LNCaP clone FGC (cell line): Measurements from ENCODE around the gene MYRIP.

Experiments used
- DNase-seq: peaks from one replicate; pipeline ENCODE4 v3.0.0-alpha.2; 2011; ENCODE audit warnings: low read depth
- H3K4me3 ChIP-seq: 2 replicates; pipeline ENCODE4 v1.5.1; 2011; ENCODE audit warnings: mild to moderate bottlenecking, low read depth, low read length, control low read depth
- TF ChIP-seq, protein P1 (sequence below): IDR thresholded peaks from 2 replicates; pipeline ENCODE4 v1.5.1; 2012; ENCODE audit warnings: mild to moderate bottlenecking; ENCODE audit not compliant: control insufficient read depth, insufficient read depth; ENCODE audit errors: extremely low read depth

MYRIP gene

DNA sequence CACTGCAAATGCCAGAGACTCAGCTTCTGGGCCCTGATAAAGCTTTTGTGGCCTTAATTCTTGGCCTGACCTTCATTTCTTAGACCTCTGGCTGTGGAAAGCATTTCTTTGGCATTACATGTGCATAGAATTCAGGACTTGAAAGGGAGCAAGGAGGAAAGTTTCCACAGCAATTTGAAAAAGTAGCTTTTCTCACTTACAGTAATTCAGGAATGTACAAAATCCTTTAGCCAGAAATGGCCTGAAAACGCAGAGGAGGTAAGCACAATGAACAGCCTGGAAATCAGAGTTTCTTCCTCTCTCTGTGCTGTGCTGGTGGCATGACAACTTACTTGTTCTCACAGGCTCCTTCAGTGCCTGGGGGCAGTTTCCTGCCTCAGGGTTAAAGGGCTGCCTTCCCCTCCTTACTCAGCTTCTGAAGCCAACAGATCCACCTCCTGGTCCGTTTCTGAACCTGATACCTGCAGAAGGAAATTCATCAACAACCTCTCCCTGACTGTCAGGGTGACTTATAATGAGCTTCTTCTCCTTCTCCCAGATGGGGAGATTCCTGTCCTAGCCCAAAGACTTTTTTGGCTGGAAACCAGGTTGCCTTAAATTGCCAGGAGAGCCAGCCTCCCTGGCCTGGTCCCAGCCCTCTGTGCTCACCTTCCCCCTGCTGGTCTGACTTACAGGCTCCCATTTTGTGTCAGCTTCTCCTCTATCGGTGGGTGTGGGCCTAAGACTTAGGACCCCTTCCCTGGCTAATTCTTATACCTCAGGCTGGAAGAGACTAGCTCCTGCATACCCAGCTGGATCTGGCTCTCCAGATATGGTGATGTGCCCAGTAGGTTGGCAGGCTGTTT is 102.3 kb downstream of the MYRIP start:
- TF ChIP-seq, protein P1, sequence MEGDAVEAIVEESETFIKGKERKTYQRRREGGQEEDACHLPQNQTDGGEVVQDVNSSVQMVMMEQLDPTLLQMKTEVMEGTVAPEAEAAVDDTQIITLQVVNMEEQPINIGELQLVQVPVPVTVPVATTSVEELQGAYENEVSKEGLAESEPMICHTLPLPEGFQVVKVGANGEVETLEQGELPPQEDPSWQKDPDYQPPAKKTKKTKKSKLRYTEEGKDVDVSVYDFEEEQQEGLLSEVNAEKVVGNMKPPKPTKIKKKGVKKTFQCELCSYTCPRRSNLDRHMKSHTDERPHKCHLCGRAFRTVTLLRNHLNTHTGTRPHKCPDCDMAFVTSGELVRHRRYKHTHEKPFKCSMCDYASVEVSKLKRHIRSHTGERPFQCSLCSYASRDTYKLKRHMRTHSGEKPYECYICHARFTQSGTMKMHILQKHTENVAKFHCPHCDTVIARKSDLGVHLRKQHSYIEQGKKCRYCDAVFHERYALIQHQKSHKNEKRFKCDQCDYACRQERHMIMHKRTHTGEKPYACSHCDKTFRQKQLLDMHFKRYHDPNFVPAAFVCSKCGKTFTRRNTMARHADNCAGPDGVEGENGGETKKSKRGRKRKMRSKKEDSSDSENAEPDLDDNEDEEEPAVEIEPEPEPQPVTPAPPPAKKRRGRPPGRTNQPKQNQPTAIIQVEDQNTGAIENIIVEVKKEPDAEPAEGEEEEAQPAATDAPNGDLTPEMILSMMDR: no peak
- H3K4me3 ChIP-seq: no peak overlapping the region
- DNase-seq: peak; percentile 26

DNA sequence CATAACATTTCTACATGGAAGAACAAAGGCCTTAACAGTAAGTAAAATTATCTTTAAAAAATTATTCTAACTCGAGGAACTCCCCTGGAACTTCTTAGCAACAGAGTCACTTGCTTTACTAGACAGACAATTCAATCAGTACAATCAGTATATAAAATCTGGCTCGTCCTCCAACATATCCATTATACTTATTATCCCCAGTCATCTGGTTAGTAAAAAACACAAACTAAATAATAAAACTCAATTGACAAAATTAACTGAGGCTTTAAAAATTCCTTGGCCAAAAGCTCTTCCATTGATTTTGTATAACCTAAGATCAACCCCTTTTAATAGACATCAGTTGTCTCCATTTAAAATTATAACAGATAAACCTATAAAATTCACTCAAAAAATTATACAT is 105.6 kb downstream of the MYRIP start:
- DNase-seq: peak; percentile 6
- no peak overlapping the region for H3K4me3 ChIP-seq
- TF ChIP-seq, protein P1: no peak

DNA sequence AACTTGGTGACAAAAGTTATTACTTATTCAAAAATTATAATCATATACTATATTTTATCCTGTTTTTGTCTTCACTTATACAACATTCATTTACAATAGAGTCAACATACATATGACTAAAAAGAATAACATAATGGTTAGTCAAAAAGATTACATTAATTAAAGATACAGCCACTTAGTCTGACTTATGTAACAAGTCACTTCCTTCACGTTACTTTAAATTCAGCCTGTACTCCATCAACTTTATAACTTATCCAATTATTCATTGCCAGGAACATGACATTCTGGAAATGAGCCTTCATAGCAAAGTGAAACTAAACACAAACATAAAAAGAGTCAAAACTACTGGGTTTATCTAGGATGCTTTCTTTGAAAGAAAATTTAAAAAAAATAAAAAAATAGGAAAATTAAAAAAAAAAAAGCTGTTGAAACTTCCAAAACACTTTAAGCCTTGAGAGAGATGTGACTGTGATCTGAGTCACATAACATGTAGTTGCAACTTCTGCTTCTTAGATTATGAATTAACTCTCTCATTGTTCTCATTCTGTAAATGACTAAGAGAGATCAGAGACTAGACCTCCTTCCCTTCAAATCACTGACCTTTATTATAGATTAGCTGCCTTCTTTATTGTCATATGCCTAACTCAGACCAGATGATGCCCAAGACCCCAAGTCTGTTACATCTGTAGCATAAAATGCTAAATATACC is 107.8 kb downstream of the MYRIP start:
- TF ChIP-seq, protein P1: no peak
- H3K4me3 ChIP-seq: no peak overlapping the region
- DNase-seq: no peak

DNA sequence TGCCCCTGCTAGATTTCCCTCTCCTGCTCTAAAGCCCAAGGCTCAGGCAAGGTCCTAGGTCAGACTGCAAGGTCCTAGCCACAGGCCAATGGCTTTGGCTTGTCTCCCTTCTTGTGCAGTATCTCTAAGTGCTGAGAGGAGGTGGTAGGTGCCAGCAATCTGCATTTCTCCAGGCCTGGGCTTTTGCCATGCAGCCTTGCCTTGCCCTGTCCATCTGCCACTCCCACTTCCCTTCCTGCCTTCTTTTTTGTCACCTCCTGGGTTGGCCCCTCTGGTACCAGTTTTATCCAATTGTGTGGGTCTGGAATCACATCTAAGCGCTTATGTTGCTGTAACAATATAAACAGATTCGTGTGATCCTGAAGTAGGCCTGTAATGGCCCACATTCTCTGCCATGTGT is 109.9 kb downstream of the MYRIP start:
- no peak overlapping the region for H3K4me3 ChIP-seq
- TF ChIP-seq, protein P1: no peak
- no peak for DNase-seq

DNA sequence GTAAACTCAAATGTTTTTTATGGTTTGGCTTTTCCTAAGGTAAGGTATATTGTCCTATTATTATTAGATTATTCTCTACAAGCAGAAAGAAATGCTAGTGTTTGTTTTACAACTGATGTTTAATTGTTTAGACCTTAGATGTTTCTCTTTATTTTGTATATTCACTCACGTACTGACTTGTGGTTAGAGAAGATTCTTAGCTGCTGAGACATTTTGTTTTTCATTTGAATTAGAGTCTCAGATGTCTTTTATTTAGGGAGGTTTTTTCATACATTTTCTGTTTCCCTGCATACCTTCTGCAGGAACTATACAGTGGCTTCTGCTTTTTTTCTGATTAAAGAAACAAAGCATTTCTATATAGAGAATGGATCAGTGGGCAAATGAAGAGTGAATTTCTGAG is 110.9 kb downstream of the MYRIP start:
- no peak overlapping the region for H3K4me3 ChIP-seq
- no peak for DNase-seq
- TF ChIP-seq, protein P1: no peak

DNA sequence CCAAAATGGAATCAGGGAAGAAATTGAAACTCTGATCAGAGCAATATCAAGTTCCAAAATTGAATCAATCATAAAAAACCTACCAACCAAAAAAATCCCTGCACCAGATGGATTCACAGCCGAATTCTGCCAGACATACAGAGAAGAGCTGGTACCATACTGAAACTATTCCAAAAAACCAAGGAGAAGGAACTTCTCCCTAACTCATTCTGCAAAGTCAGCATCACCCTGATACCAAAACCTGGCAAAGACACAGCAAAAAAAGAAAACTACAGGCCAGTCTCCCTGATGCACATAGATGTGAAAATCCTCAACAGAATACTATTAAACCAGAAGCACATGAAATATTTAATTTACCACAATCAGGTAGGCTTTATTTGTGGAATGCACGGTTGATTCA is 118.1 kb downstream of the MYRIP start:
- H3K4me3 ChIP-seq: no peak overlapping the region
- TF ChIP-seq, protein P1: no peak
- no peak for DNase-seq
